IMR-90 (cell line): ENCODE data around the gene SLC27A3. TPM values are rescaled to one million over a fixed set of nuclear protein-coding genes. Genes with fewer than 3 reads are reported as not detected.

Source experiments
- ATAC-seq: fragments of 200-7000 bp; cut with Tn5 transposase; 2 replicates; pipeline ENCODE4 v1.9.1; 2020; ENCODE audit warnings: low read depth, mild to moderate bottlenecking, moderate library complexity
- BruUV-seq: library from RNA; stranded (reverse); fragments of 400-500 nt; replicated peaks from 2 replicates; lab custom pipeline; 2021; lab: Mats Ljungman, UMichigan
- CTCF ChIA-PET: fragments of 300-600 bp; formaldehyde crosslinking; extraction: SDS; loops from one replicate; lab custom pipeline; 2021; ENCODE audit warnings: antibody characterized with exemption; lab: Yijun Ruan, JAX
- POLR2A ChIA-PET: fragments of 300-600 bp; sonication (Branson Sonifier 250); formaldehyde crosslinking; loops from one replicate; lab custom pipeline; 2022; ENCODE audit warnings: antibody characterized with exemption; ENCODE audit not compliant: unreplicated experiment; lab: Charles Lee
- DNase-seq: peaks from one replicate; pipeline ENCODE4 v3.0.0; 2013
- H2AFZ ChIP-seq: replicated peaks from 2 replicates; pipeline ENCODE3; 2013; ENCODE audit warnings: low read length, mild to moderate bottlenecking; ENCODE audit not compliant: poor library complexity
- H2AK5ac ChIP-seq: 2 replicates; pipeline ENCODE4 v1.6.1; 2013; ENCODE audit warnings: low read depth, low read length, inconsistent platforms
- H2AK9ac ChIP-seq: replicated peaks from 2 replicates; pipeline ENCODE3; 2013; ENCODE audit warnings: mild to moderate bottlenecking, low read depth, low read length, moderate library complexity; ENCODE audit not compliant: poor library complexity
- H2BK120ac ChIP-seq: 2 replicates; pipeline ENCODE4 v1.6.1; 2013; ENCODE audit warnings: low read depth, low read length, inconsistent platforms
- H2BK15ac ChIP-seq: 3 replicates; pipeline ENCODE4 v1.6.1; 2013; ENCODE audit warnings: low read depth, low read length, inconsistent platforms
- H2BK20ac ChIP-seq: 2 replicates; pipeline ENCODE4 v1.6.1; 2013; ENCODE audit warnings: low read depth, mild to moderate bottlenecking, inconsistent platforms, low read length, moderate library complexity
- H2BK5ac ChIP-seq: 2 replicates; pipeline ENCODE4 v1.6.1; 2013; ENCODE audit warnings: mild to moderate bottlenecking, low read depth, low read length, inconsistent platforms; ENCODE audit not compliant: poor library complexity, severe bottlenecking
- H3K14ac ChIP-seq: replicated peaks from 2 replicates; pipeline ENCODE4 v1.6.1; 2013; ENCODE audit warnings: low read depth, low read length, inconsistent platforms
- H3K18ac ChIP-seq: 2 replicates; pipeline ENCODE4 v1.6.1; 2013; ENCODE audit warnings: low read depth, low read length, control low read depth
- H3K23ac ChIP-seq: 2 replicates; pipeline ENCODE4 v1.6.1; 2013; ENCODE audit warnings: low read depth, low read length, inconsistent platforms
- H3K27ac ChIP-seq: 2 replicates; pipeline ENCODE4 v1.5.1; 2013; ENCODE audit warnings: mild to moderate bottlenecking, control low read depth, low read length; ENCODE audit not compliant: insufficient read depth
- H3K27me3 ChIP-seq: 2 replicates; pipeline ENCODE4 v1.6.1; 2013; ENCODE audit warnings: low read length; ENCODE audit not compliant: control insufficient read depth, insufficient read depth
- H3K36me3 ChIP-seq: 2 replicates; pipeline ENCODE4 v1.6.1; 2013; ENCODE audit warnings: low read length, mixed read lengths; ENCODE audit not compliant: control insufficient read depth, insufficient read depth
- H3K4ac ChIP-seq: 2 replicates; pipeline ENCODE4 v1.6.1; 2013; ENCODE audit warnings: low read depth, low read length, inconsistent platforms
- H3K4me1 ChIP-seq: 2 replicates; pipeline ENCODE4 v1.6.1; 2013; ENCODE audit warnings: low read length, mixed read lengths; ENCODE audit not compliant: control insufficient read depth, insufficient read depth
- H3K4me2 ChIP-seq: 2 replicates; pipeline ENCODE4 v1.6.1; 2013; ENCODE audit warnings: low read depth, mild to moderate bottlenecking, control low read depth, low read length, moderate library complexity
- H3K4me3 ChIP-seq: 2 replicates; pipeline ENCODE4 v1.5.1; 2013; ENCODE audit warnings: low read depth, mild to moderate bottlenecking, control low read depth, low read length, moderate library complexity; ENCODE audit not compliant: insufficient read depth
- H3K56ac ChIP-seq: 2 replicates; pipeline ENCODE4 v1.6.1; 2013; ENCODE audit warnings: low read length, inconsistent platforms; ENCODE audit not compliant: insufficient read depth; ENCODE audit errors: extremely low read depth
- H3K79me1 ChIP-seq, 2 experiments: 2 replicates each; pipeline ENCODE4 v1.6.1; 2013; ENCODE audit warnings: low read length in 2 of 2, inconsistent platforms in 1 of 2, low read depth in 1 of 2
- H3K9ac ChIP-seq: 2 replicates; pipeline ENCODE4 v1.6.1; 2013; ENCODE audit warnings: low read depth, low read length, control low read depth
- H3K9me1 ChIP-seq: 2 replicates; pipeline ENCODE4 v1.6.1; 2013; ENCODE audit warnings: low read length, inconsistent platforms; ENCODE audit not compliant: insufficient read depth
- H3K9me3 ChIP-seq: 2 replicates; pipeline ENCODE4 v1.6.1; 2013; ENCODE audit warnings: low read length; ENCODE audit not compliant: control insufficient read depth, insufficient read depth
- H4K20me1 ChIP-seq: 2 replicates; pipeline ENCODE4 v1.6.1; 2013; ENCODE audit warnings: low read length, inconsistent platforms; ENCODE audit not compliant: insufficient read depth
- H4K5ac ChIP-seq: 2 replicates; pipeline ENCODE4 v1.6.1; 2013; ENCODE audit warnings: mild to moderate bottlenecking, low read depth, low read length, control low read depth
- H4K8ac ChIP-seq, 2 experiments: 2 replicates each; pipeline ENCODE4 v1.6.1; 2013; ENCODE audit warnings: low read depth in 2 of 2, low read length in 2 of 2, control low read depth in 1 of 2, inconsistent platforms in 1 of 2
- H4K91ac ChIP-seq: 2 replicates; pipeline ENCODE4 v1.6.1; 2013; ENCODE audit warnings: low read depth, low read length, inconsistent platforms; ENCODE audit not compliant: insufficient read depth
- BHLHE40 ChIP-seq: fragments of 150-350 bp; IDR thresholded peaks from 2 replicates; pipeline ENCODE4 v1.6.1; 2016; ENCODE audit warnings: mild to moderate bottlenecking, low read depth, low read length
- CTCF ChIP-seq: conservative IDR thresholded peaks from 2 replicates; pipeline ENCODE4 v1.5.1; 2012; ENCODE audit warnings: mild to moderate bottlenecking, low read depth, low read length, improper control_type of control experiment
- ELK1 ChIP-seq: fragments of 150-350 bp; IDR thresholded peaks from 2 replicates; pipeline ENCODE4 v1.6.1; 2016; ENCODE audit warnings: low read depth, mild to moderate bottlenecking, low read length, moderate library complexity, borderline replicate concordance
- FOS ChIP-seq: fragments of 150-350 bp; IDR thresholded peaks from 2 replicates; pipeline ENCODE4 v1.6.1; 2016; ENCODE audit warnings: low read depth, low read length
- RCOR1 ChIP-seq: IDR thresholded peaks from 2 replicates; pipeline ENCODE4 v1.6.1; 2012; ENCODE audit warnings: mild to moderate bottlenecking, low read length, improper control_type of control experiment; ENCODE audit not compliant: insufficient replicate concordance
- RFX5 ChIP-seq: IDR thresholded peaks from 2 replicates; pipeline ENCODE4 v1.8.0; 2012; ENCODE audit warnings: low read depth, mild to moderate bottlenecking, low read length, moderate library complexity
- SMC3 ChIP-seq: fragments of 150-350 bp; IDR thresholded peaks from 2 replicates; pipeline ENCODE4 v1.6.1; 2016; ENCODE audit warnings: low read depth, mild to moderate bottlenecking, antibody characterized with exemption, low read length, moderate library complexity
- WGBS, 2 experiments: methylation state at CpG; one replicate each; pipeline versions ENCODE4 v1.1.5 to v1.1.7; 2013; ENCODE audit warnings: missing lambda C conversion rate in 2 of 2; ENCODE audit not compliant: insufficient read length in 1 of 2; ENCODE audit errors: extremely low coverage in 2 of 2; 5-methylcytosine and 5-hydroxymethylcytosine counted together
- dilution Hi-C: fragments of 300-500 bp; cut with HindIII; formaldehyde crosslinking; loops from one replicate; pipeline ENCODE4 v1.14.3; 2018; ENCODE audit warnings: low sequenced_read_pairs; ENCODE audit not compliant: unreplicated experiment
- in situ Hi-C: fragments of 300-500 bp; cut with MboI; formaldehyde crosslinking; loops from 3 replicates; pipeline ENCODE4 v1.14.3; 2019; ENCODE audit warnings: low sequenced_read_pairs, inconsistent platforms, mixed read lengths
- intact Hi-C: fragments of 100-400 bp; cut with micrococcal nuclease; formaldehyde crosslinking; loops from 2 replicates; pipeline ENCODE4 v1.10.0; 2022
- polyA plus RNA-seq, 3 experiments: library from polyadenylated mRNA; depleted of rRNA; stranded (reverse); fragments of >200 nt; gene quantifications; 2 replicates each; pipeline ENCODE4 v1.2.3, GENCODE V29; 2012; ENCODE audit warnings: low replicate concordance in 1 of 3
- total RNA-seq: library from RNA; depleted of rRNA; stranded (reverse); fragments of >200 nt; gene quantifications from 2 replicates; pipeline ENCODE4 v1.2.3, GENCODE V29; 2012

The SLC27A3 gene
- total and polyA plus RNA-seq, 2 of the 4 experiments (the other 2 are of a cell fraction): 3.2 to 9.3 TPM

GRCh38 chr1:153742411-153743142 lies 32.6 kb upstream of the SLC27A3 start:
- no peak overlapping the region for H2BK5ac ChIP-seq
- H2AFZ ChIP-seq: no peak overlapping the region
- TF ChIP-seq RFX5 (no peak), SMC3 (no peak), BHLHE40 (no peak), RCOR1 (no peak), ELK1 (no peak), CTCF (no peak), FOS (no peak)
- intact Hi-C loops (no loop called here), in situ Hi-C loops (no loop called here), dilution Hi-C loops (no loop called here)
- no peaks in the 10 kb centered on the region for H3K27me3 ChIP-seq
- no TSS peak for BruUV-seq
- no CpG with 5 or more reads among the region's 5 CpGs for WGBS, 2 experiments
- peaks cover 23 to 33% of the 10 kb centered on the region in 2 experiments for H3K79me1 ChIP-seq
- CTCF ChIA-PET: interaction anchor here (0.7 to 1.0 kb wide), 2 partner anchors 15 to 25 kb away, joined by 3 to 4 read pairs; partner anchors contain the start of gene INTS3
- no peak overlapping the region for H3K4me2 ChIP-seq
- peak; percentile 40 for ATAC-seq
- no peak overlapping the region for H3K56ac ChIP-seq
- H2AK5ac ChIP-seq: no peak overlapping the region
- no peak overlapping the region for H3K9ac ChIP-seq
- H2BK120ac ChIP-seq: no peak overlapping the region
- H3K23ac ChIP-seq: no peak overlapping the region; the same call in 1 of the 2 replicates
- no peak overlapping the region for H2BK15ac ChIP-seq
- H3K27ac ChIP-seq: no peak overlapping the region
- H4K91ac ChIP-seq: no peak overlapping the region
- H3K4me1 ChIP-seq: peaks cover 3% of the 10 kb centered on the region
- H2AK9ac ChIP-seq: no peak overlapping the region
- no peaks in the 10 kb centered on the region for H4K20me1 ChIP-seq
- H2BK20ac ChIP-seq: no peak overlapping the region
- H3K36me3 ChIP-seq: peaks cover 31% of the 10 kb centered on the region
- H3K14ac ChIP-seq: no peak overlapping the region; the same call in 1 of the 2 replicates
- H3K9me3 ChIP-seq: no peaks in the 10 kb centered on the region
- no peak overlapping the region for H3K4me3 ChIP-seq
- DNase-seq: peak; percentile 56
- peaks cover 10% of the 10 kb centered on the region; the same call in 1 of the 2 replicates for H3K9me1 ChIP-seq
- no peak overlapping the region for H4K8ac ChIP-seq
- no peak overlapping the region for H4K5ac ChIP-seq
- no peak overlapping the region; the same call in 1 of the 2 replicates for H3K4ac ChIP-seq
- POLR2A ChIA-PET: no interaction called here
- no peak overlapping the region for H3K18ac ChIP-seq
